Left kidney (tissue), 8 donors: Measurements from ENCODE around the gene TAC3. TPM values are rescaled to one million over a fixed set of nuclear protein-coding genes. Genes with fewer than 3 reads are reported as not detected.
"Not testable (repeated sequence)": the region's sequence is repeated elsewhere in the genome, so short reads cannot be mapped to it uniquely, and the experiment has no call there.

Experiments
- DNase-seq: peaks from one replicate; pipeline ENCODE4 v3.0.0-alpha.2; 2013
- long read RNA-seq, 8 donors: transcript quantifications; one replicate each; lab custom pipeline, GENCODE V29; 2026
- polyA plus RNA-seq: library from polyadenylated mRNA; unstranded; fragments of 120-200 nt; gene quantifications from one replicate; pipeline ENCODE4 v1.2.1, GENCODE V29; 2013; ENCODE audit not compliant: insufficient read length

Gene TAC3
- 0.80 TPM for polyA plus RNA-seq
- long read RNA-seq, donor 1: 0 reads
- long read RNA-seq, donor 2: 0 reads
- long read RNA-seq, donor 3, partial matches to known transcripts: 0 of 1 reads
- long read RNA-seq, donor 3, other reads (novel, unspliced or antisense): 0 of 1 reads
- long read RNA-seq, donor 4: 0 reads
- long read RNA-seq, donor 5: 0 reads
- long read RNA-seq, donor 6: 0 reads
- long read RNA-seq, donor 7, partial matches to known transcripts: 0 of 1 reads
- long read RNA-seq, donor 7, other reads (novel, unspliced or antisense): 0 of 1 reads
- long read RNA-seq, donor 8: 0 reads

DNA sequence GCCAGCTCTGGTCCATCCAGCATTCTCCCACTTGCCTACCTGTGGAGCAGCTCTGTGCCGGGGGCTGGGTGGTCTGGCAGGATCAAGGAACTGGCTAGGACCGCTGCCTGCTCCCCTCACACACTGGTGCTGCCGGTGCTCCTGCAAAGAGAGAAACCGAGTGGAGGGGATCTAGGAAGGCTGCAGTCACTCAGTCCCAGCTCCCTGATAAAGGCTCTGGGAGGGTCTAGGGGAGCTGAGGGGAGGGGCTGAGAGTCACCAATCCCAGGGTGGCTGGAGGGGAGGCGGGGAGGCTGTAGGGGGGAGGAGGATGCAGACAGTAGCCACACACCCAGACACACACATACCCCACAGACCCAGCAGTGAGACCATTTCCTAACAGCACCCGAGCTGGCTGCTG, at the start of gene TAC3:
TAC3 (minus strand) TSS at position 182 of the 400 bp plus-strand sequence. CDS start 732 bp downstream, outside the sequence.
- no peak for DNase-seq

DNA sequence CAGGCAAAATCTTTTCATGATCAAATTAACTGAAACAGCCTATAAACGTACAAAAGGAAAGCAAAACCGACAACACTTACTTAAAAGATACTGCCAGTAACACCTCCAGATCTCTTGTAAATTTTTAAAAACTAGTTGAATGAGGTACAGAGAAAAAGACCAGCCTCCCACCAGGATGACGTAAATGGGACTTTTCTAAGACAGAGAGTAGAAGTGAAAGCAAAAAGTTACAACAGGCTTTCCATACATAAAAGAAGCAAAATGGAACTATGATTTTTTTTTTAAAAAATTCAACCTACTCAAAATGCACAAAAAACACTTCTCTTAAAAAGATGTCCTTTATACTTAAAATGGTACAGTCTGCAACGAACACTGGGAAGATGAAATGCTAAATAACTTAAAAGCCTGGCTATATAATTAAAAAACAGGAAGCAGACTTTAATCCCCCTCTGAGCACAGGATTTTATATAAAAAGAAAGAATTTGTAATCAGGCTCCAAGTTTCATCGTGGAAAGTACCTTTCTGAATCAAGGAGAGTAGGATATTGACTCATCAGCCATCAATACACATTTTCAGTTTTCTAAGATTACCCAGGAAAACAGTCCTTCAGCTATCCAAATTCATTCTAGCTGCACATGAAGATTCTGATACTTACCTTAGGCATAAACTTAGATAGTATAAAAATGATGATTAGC, 47.8 kb upstream of the TAC3 start:
- no peak for DNase-seq

DNA sequence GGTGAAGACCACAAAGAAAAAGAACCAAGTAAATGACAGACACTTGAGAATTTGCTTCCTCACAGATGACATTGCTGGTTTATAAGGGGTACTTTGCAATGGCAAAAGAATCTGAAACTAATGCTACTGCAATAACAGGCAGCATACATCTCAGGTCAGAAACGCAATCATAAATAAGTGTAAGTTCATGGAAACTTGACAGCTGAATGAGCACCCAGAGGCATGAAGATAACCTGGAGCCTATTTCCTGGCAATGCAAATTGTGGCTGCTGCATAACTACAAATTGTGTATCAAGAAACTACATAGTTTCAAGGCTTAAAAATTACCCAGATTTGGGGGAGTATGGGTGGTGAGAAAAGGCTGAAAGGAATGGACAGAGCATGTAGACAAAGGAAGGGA, 42.1 kb upstream of the TAC3 start:
- DNase-seq: no peak

DNA sequence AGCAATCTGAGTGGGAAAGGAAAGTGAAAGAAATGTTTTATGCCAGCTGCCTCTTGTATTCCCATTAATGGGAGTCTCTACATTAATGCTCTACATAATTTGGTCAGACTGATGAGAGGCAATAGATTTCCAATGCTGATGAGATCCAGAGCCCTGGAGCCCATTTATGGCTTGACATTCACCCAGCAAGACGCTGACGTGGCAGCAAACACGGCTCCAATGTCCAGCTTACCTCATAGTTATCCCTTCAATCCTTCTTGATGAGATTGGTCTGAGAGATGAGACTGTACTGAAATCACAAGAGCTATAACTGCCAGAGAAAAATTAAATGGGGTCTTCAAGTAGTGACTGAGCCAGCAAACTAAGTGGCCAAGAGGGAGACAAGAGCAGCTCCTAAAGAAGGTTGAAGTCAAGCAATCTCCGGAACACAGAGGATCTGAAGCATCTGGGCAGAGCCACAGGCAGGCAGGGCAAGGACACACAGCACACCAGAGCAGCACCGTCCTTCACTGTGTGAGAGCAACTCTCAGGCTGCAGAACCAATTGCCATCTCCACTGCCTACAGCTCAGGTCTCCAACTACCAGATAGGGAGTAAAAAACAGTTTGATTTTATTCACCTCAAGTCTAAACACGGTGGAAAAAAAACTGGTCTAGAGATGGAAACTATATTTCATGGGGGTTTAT, 40.9 kb upstream of the TAC3 start:
- DNase-seq: no peak

DNA sequence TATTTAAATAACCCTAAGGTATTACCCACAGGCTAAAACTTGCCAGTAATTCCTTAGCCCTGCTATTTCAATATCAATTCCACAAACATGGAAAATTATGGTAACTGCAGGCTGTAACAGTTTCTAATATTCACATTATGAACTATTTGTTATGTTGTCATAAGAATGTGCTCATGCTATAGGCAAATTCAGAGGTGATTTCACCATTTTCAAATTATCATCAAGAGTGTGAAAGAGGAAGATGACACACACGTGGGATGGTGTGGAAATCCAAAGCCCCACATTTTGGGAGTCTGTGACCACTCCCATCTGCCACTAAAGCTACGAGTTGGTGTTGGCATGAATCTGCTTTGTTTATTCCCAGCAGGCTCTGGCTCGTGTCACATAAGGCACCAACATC, 39.5 kb upstream of the TAC3 start:
- DNase-seq: no peak

DNA sequence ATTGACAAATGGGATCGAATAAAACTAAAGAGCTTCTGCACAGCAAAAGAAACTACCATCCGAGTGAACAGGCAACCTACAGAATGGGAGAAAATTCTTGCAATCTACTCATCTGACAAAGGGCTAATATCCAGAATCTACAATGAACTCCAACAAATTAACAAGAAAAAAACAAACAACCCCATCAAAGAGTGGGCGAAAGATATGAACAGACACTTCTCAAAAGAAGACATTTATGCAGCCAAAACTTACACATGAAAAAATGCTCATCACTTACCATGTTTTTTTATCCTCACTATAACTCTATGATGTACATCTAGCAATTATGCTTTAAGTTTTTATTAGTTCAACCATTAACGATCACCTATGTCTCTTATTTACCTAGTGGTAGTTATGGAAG, 37.6 kb upstream of the TAC3 start:
- DNase-seq: not testable (repeated sequence)

DNA sequence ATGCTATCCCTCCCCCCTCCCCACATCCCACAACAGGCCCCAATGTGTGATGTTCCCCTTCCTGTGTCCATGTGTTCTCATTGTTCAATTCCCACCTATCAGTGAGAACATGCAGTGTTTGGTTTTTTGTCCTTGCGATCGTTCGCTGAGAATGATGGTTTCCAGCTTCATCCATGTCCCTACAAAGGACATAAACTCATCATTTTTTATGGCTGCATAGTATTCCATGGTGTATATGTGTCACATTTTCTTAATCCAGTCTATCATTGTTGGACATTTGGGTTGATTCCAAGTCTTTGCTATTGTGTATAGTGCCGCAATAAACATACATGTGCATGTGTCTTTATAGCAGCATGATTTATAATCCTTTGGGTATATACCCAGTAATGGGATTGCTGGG, 36.8 kb upstream of the TAC3 start:
- DNase-seq: not testable (repeated sequence)

DNA sequence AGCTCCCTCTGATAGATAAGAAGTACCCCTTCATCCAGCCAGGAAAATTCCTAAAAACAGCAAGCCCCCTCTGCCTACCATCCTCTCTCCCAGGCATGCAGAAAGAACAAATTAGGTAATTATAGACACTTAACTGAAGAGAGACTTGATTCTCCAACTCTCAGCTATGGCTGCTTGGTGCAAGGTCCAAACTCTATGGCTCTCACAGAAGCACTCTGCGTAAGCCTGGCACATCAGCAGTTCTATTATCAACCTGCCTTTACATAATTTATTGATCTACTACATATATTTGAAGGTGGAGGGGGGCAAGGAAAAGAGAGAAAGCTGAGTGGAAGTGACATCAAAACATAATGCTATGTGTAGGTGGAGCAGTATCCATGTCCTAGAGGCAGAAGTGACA, 34.7 kb upstream of the TAC3 start:
- no peak for DNase-seq

DNA sequence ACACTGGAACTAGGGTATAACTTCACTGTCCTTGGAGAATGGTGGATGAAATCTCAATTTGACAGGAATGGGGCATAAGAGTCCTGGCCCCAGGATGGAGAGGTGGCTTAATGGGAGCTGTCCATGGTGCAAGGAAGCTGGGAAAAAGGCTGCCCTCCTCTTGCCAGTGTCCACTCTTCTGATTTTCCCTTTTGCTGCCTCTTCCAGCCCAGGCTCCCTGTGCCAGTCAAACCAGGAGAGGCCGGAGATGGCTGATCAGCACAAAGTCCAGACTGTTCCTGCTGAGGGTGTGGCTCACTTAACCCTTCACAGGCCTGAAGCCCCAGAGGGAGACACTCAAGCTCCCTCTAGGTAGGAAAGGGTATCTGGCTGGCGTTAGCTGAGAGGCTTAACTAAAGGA, 33.6 kb upstream of the TAC3 start, which contains the start of gene MYO1A:
MYO1A (minus strand) TSS at position 240 of the 400 bp plus-strand sequence. CDS start 1,806 bp downstream, outside the sequence.
- no peak for DNase-seq

DNA sequence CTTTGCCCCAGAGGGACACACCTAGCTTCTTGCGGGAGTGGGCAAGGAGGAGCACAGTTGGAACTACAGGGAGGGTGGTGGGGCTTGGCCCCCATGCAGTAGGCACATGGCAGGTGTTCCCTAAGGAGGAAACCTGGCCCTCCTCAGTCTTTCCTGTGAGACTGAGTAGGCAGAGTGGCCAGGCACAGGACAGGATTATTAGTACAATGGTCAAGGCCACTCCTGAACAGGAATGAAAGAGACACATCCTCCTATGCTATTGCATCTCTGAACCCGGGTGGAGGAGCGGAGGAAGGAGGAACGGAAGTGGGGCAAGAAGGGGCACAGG, 32.8 kb upstream of the TAC3 start:
- DNase-seq: no peak

DNA sequence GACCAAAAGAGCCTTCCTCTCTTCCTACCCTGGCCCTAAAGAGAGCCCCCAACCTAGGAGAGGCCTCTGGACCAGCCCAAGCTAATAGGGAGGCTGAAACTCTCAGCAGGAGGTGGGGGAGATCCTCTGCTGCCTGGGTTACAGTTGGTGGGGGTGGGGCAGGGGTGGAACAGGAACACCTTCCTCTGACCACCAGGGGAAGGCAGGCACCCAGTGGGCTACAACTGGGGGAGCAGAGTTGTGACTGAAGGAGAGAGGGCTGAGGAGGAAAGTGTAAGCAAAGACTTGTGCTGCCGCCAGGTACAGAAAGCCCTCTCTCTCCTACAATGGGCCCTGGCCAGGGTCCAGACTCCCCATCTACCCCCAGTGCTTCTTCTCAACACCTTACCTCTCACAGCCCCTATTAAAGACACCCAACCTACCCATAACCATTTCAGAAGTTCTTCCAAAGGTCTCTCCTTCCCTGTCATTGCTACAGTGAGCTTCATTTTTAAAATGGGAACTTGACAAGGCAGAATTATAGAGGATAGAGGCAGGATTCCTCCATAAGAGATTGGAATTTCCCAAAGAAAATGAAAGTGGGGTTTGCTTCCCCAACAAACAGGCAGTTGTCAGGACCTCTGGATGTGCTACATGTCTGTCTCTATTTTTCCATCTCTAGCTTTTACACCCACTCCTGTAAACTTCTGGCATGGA, 32.2 kb upstream of the TAC3 start:
- no peak for DNase-seq

DNA sequence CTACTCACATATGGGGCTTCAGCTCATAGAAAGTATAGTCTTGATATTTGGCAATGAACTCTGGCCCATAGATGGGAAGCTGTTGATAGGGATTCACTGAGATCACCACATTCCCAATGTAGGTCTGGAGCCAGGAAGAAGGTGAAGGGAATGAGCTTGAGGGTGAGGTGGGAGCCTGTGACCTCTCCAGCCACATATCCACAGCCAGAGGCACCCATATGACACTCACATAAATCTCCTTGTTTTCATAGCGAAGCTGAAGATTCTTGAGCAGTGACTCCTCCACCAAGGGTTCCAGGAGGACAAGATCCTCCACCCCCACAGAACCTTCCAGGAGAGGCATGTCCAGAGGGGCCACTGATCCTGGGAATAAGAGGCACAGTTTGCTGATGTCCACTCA, 31.7 kb upstream of the TAC3 start:
- DNase-seq: no peak

DNA sequence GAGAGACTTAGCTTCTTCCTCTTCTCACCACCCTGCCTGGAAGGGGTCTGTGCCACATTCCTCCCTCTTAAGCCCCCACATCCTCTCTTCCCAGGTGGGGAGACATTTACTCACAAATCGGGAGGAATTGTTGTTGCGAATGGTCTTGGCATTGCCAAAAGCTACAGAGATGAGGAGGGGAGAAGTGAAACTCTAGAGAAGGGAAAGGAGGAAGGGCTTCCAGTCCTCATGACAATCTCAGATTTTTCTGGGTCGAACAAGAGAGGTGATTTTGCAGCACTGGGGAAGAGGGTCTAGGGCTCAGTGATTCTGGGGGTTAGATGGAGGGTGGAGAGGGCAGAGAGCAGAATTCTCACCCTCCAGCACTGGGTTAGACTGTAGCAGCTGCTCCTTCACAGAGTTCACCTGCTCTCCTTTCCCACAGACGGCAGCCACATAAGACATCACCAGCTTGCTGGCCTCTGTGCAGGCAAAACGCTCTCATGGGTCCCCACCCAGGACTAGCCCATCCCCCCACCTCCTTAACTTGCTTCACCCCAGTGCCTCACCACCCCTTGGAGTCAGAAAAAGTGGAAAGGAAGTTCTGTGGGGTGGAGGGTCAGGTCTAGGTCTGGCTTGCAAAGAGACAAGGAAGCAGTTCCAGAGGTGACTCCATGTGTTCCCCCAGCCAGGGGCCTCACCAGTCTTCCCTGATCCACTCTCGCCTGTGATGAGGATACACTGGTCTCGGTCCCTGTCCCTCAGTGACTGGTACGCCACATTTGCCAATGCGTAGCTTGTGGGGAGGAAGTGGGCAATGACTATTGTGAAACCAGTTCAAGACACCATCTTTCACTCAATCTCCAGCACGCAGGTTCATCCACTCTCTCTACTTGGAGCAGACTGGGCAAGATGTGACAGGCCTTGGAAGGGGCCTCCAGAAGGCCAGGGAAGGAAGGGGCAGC, 30.9 kb upstream of the TAC3 start:
- DNase-seq: no peak

DNA sequence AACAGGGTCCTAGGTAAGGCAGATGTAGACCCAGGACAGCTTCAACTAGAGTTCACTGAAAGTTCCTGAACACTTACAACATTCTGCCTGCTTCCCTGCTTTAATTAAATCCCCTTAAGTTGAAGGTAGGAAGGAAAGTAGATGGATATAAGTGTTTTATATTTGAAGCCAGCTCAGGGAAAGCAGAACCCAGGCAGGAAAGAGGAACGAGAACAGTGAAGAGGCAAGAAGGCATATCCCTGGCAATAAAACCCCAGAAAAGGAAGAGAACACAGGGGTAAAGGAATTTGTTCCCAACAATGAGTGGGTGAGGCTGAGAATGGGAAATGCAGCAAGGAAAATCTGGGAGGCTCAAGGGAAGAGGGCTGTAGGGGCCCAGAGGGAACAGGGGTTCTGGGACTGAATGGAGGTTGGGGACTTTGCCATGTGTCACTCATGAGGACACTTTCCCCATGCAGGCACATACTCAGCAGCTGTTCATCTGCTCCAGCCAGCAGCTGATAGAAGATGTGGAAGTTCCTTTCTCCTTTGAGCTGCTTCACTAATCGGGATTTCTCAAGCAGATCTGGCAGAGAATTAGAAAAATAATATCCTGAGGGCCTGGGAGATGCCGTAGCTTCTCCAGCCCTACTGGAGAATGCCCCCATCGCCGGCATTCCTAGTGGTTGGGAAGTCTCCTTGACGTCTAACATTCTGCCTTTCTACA, 29.9 kb upstream of the TAC3 start:
- DNase-seq: no peak

DNA sequence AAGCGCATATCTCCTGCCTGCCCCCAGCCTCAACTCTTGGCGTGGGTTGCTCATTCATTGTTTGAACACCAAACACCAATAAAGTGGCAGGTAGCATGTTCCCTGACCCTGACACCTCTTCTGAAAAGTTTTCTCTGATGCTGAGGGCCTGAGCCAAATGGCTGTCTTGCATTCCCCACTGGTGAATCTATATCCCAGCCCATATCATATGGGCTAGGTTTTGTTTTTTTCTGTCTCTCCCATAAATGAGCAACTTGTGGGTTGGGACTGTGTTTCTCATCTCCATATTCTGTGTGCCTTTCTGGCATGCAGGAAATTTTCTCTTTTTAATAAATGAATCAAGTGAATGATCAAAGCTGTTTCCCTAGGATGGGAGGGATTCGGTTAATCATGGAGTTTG, 28.6 kb upstream of the TAC3 start:
- DNase-seq: no peak

DNA sequence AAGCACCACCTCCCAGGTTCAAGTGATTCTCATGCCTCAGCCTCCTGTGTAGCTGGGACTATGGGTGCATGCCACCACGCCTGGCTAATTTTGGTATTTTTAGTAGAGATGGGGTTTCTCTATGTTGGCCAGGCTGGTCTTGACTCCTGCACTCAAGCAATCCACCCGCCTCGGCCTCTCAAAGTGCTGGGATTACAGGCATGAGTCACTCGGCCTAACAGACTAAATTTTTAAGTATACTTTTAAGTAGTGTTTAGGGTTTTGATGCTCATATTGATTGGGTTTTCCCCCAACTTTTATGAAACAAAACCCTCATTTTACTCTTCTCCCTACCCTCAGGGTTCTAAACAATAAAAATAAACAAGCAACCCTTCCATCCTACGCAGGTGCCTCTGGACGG, 28.1 kb upstream of the TAC3 start:
- DNase-seq: no peak

DNA sequence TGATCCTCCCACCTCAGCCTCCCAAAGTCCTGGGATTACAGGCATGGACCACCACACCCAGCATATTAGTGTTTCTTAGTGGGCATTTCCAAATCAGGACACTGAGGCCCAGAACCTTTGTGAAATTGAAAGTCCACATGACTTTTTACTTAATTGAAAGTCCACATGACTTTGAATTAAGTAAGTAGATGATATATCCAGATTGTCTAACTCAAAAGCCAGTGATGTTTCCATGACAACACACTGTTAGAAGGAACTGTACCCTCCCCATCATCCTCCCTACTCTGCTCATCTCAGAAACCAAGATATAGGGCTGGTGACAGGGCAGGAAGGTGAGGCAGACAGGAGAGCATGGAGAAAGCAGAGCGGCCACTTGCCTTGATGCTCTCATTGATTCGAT, 26.4 kb upstream of the TAC3 start:
- no peak for DNase-seq

DNA sequence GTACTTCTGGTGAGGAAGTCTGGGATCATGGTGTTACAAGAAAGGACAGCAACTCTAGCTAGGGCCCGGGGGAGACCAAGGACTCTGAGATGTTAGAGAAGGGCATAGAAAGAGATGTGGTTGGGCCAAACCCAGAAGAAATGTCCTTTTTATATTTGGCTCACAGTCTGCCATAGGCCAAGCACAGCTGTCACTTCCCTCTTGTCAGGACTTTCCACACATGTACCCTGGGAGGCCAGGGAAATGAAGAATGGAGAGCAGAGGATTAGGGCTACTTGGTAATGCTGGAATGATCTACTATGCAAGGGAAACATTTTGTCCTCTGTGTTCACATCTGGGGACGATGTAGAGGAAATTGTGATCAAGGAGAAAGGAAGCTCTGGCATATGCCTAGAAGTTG, 24.4 kb upstream of the TAC3 start:
- no peak for DNase-seq

DNA sequence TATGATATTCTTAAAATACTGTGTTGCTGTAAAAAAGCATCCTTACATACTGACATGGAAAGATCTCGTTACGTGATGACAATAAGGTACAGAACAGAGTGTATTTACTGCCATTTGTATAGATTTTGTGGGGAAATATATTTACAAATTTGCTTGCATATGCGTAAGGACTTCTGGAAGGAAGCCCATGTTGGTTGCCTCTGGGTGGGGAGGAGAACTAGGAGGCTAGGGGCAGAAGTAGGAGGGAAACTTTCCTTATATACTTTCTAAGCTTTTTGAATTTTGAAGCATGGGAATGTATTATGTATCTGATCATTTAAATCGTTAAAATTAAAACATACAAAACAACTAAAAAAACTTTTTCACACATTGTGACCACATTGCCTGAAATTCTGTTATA, 23.9 kb upstream of the TAC3 start:
- no peak for DNase-seq

DNA sequence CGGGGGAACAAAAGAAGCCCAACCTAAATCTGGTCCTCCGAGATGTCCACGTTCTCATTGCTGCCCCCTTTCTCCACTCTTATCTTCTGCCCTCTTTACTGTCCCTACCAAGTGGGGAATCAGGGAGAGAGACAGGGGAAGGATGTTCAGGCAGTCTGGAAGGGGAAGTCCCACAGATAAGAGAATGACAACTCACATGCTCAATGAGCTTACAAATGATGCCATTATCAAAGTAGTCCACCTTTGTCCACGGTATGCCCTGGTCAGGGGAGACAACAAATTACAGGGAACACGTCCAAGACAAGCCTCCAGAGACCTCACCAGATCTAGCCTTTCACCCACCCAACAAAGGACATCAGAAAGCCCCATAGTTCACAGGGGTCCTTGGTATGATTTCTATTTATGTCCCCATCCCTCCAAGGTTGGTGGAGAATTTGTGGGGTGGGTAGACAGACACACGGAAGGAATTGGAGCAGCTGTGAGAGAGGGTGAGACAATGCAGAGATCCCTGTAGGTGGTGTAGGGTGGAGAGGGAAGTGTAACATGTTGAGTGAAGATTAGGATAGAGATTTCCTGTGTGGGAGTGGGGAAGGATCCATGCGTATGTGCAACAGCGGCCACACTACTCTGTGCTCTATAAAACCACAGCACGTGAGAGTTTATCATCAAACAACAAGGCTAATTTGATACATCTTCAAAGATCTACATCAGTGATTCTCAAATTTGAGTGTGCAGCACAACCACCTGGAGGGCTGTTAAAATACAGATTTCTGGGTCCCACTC, 22.9 kb upstream of the TAC3 start:
- DNase-seq: no peak
